HUES6 (cell line): Measurements from ENCODE around the gene ZNF280B.
"Not testable (repeated sequence)": the region's sequence is repeated elsewhere in the genome, so short reads cannot be mapped to it uniquely, and the experiment has no call there.

Experiments used
- H3K27ac ChIP-seq: 2 replicates; pipeline ENCODE4 v1.7.0; 2013; ENCODE audit warnings: low read depth, mild to moderate bottlenecking, low read length, inconsistent platforms
- H3K27me3 ChIP-seq: 2 replicates; pipeline ENCODE4 v1.6.1; 2013; ENCODE audit warnings: low read length; ENCODE audit not compliant: control insufficient read depth, insufficient read depth
- H3K36me3 ChIP-seq: 2 replicates; pipeline ENCODE4 v1.6.1; 2013; ENCODE audit warnings: low read length; ENCODE audit not compliant: control insufficient read depth, insufficient read depth
- H3K4me1 ChIP-seq: 2 replicates; pipeline ENCODE4 v1.6.1; 2013; ENCODE audit warnings: low read length; ENCODE audit not compliant: control insufficient read depth, insufficient read depth
- H3K4me3 ChIP-seq: 2 replicates; pipeline ENCODE4 v1.5.1; 2013; ENCODE audit warnings: low read depth, low read length
- H3K9ac ChIP-seq: one replicate; pipeline ENCODE4 v1.6.1; 2013; ENCODE audit warnings: mild to moderate bottlenecking, low read length
- H3K9me3 ChIP-seq: 2 replicates; pipeline ENCODE4 v1.6.1; 2013; ENCODE audit warnings: low read depth, low read length; ENCODE audit not compliant: control insufficient read depth, insufficient read depth

Gene ZNF280B

DNA sequence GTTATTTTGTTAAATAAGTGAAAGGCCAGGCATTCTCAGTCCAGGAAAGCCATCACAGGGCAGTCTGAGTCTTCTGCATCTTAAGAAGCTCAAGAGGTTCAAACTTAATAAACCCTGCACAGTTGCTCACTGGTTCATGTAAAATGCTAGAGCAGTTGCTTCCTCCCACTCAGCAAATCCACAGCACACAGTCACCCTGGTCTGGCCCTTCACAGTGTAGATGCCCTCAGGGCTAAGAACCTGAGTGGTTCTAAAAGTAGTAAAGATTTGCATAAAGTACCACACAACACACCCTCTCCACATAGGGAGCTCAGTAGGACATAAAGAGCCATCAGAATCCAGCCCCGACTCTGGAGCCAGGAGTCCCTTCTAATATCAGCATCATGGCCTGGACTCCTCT is 58.7 kb downstream of the ZNF280B start:
- H3K4me3 ChIP-seq = no peak overlapping the region
- H3K9me3 ChIP-seq = peaks cover 26% of the 10 kb centered on the region
- H3K27me3 ChIP-seq = peaks cover 98% of the 10 kb centered on the region
- H3K9ac ChIP-seq = no peak overlapping the region
- H3K36me3 ChIP-seq = no peaks in the 10 kb centered on the region
- no peaks in the 10 kb centered on the region for H3K4me1 ChIP-seq
- H3K27ac ChIP-seq = no peak overlapping the region

DNA sequence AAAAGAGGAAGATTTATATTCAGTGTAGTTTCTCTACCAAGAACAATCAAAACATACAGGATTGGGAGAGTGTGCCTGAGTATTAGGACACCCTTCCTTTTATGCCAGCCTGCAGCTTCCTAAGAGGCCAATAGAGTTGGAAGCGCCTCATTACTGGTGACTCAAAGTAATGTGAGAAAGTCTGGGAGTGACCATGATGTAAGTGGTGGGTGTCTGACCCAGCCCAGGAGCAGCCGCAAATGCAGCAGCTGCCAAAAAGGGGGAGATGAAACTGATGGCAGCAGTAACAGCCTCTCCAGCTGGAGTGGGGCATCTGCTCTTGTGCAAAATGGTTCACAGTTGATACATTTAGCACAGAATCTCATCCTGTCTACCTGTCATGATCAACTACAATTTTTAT is 62.0 kb downstream of the ZNF280B start:
- Histone ChIP-seq H3K4me3 (no peak overlapping the region), H3K36me3 (no peaks in the 10 kb centered on the region), H3K27me3 (peaks cover 81% of the 10 kb centered on the region), H3K4me1 (no peaks in the 10 kb centered on the region), H3K27ac (no peak overlapping the region), H3K9me3 (peaks cover 3% of the 10 kb centered on the region; the same call in 1 of the 2 replicates), H3K9ac (no peak overlapping the region)

DNA sequence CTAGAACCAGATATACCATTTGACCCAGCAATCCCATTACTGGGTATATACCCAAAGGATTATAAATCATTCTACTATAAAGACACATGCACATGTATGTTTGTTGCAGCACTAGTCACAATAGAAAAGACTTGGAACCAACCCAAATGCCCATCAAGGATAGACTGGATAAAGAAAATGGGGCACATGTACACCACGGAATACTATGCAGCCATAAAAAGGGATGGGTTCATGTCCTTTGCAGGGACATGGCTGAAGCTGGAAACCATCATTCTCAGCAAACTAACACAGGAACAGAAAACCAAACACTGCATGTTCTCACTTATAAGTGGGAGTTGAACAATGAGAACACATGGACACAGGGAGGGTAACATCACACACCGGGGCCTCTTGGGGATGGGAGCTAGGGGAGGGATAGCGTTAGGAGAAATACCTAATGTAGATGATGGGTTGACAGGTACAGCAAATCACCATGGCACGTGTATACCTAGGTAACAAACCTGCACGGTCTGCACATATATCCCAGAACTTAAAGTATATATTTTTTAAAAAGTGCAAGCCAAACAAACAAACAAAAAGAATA is 64.4 kb downstream of the ZNF280B start:
- Histone ChIP-seq H3K9me3 (peaks cover 22% of the 10 kb centered on the region), H3K27me3 (peaks cover 81% of the 10 kb centered on the region)
- not testable (repeated sequence) for H3K27ac ChIP-seq, H3K4me3 ChIP-seq, H3K36me3 ChIP-seq, H3K9ac ChIP-seq, H3K4me1 ChIP-seq

GRCh38 chr22:22442928-22443709 is 65.4 kb downstream of the ZNF280B start:
- Histone ChIP-seq H3K4me1 (no peaks in the 10 kb centered on the region), H3K27me3 (peaks cover 81% of the 10 kb centered on the region), H3K27ac (no peak overlapping the region), H3K4me3 (no peak overlapping the region), H3K9ac (no peak overlapping the region), H3K9me3 (peaks cover 22% of the 10 kb centered on the region), H3K36me3 (no peaks in the 10 kb centered on the region)

GRCh38 chr22:22441626-22442025 is 66.9 kb downstream of the ZNF280B start:
- H3K9me3 ChIP-seq = peaks cover 22% of the 10 kb centered on the region
- H3K27ac ChIP-seq, H3K9ac ChIP-seq, H3K4me1 ChIP-seq, H3K4me3 ChIP-seq, H3K36me3 ChIP-seq: not testable (repeated sequence)
- peaks cover 81% of the 10 kb centered on the region for H3K27me3 ChIP-seq

DNA sequence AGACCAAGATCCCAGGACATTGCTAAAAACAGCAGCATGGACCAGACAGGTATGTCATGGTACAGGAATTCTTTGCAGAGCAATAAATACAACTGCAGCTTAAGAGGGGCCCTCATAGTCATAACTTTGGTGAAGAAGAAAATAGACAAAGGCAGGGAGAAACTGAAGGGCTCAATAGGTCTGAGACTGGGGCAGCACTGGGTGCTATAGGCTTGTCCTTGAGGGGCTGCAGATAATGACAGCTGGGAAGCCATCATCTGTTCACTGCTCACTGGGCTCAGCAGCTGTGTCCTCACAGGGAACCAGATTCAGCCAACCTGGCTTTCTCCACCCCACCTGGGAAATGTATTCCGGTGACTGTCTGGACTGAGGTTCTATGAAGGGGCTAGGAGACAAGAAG is 68.4 kb downstream of the ZNF280B start:
- peaks cover 22% of the 10 kb centered on the region for H3K9me3 ChIP-seq
- peaks cover 82% of the 10 kb centered on the region for H3K27me3 ChIP-seq
- H3K9ac ChIP-seq = no peak overlapping the region
- H3K4me3 ChIP-seq = no peak overlapping the region
- no peaks in the 10 kb centered on the region for H3K4me1 ChIP-seq
- no peak overlapping the region for H3K27ac ChIP-seq
- H3K36me3 ChIP-seq = no peaks in the 10 kb centered on the region
